DND-41 (cell line): ENCODE data around the gene GPR55.

Experiments
- CTCF ChIP-seq: IDR thresholded peaks from 2 replicates; pipeline ENCODE4 v1.5.1; 2012; ENCODE audit warnings: borderline replicate concordance, low read length, moderate library complexity, mild to moderate bottlenecking; ENCODE audit not compliant: poor library complexity, severe bottlenecking; ENCODE audit errors: extremely low read depth
- EZH2 ChIP-seq: IDR thresholded peaks from 3 replicates; pipeline ENCODE4 v1.6.1; 2012; ENCODE audit warnings: borderline replicate concordance, low read depth, mild to moderate bottlenecking, moderate library complexity, low read length, inconsistent platforms; ENCODE audit not compliant: severe bottlenecking

- TF ChIP-seq CTCF (no peak), EZH2 (no peak)
Observed at GRCh38 chr2:230862292-230862691, 62.8 kb downstream of the GPR55 start.
